CD4-positive, alpha-beta memory T cell (primary cell): ENCODE data around the gene GOLGA8O. TPM values are rescaled to one million over a fixed set of nuclear protein-coding genes. Genes with fewer than 3 reads are reported as not detected.
"Not testable (repeated sequence)": the region's sequence is repeated elsewhere in the genome, so short reads cannot be mapped to it uniquely, and the experiment has no call there.

Source experiments
- CTCF ChIA-PET: fragments of 350-600 bp; sonication (Branson Sonifier 250); formaldehyde crosslinking; loops from one replicate; lab custom pipeline; 2021; ENCODE audit warnings: inconsistent platforms; ENCODE audit not compliant: partially characterized antibody; lab: Charles Lee
- POLR2A ChIA-PET: fragments of 350-600 bp; sonication (Branson Sonifier 250); formaldehyde crosslinking; loops from one replicate; lab custom pipeline; 2021; ENCODE audit not compliant: partially characterized antibody; lab: Charles Lee
- DNase-seq, 5 donors: peaks; one replicate each; pipeline versions ENCODE4 v3.0.0 to v3.0.0-alpha.2; 2020 to 2022; ENCODE audit warnings: mixed read lengths in 1 of 5
- H3K27ac ChIP-seq: one replicate; pipeline ENCODE4 v1.7.0; 2013; ENCODE audit warnings: low read depth, low read length
- H3K27me3 ChIP-seq: 2 replicates; pipeline ENCODE4 v1.7.0; 2013; ENCODE audit warnings: mild to moderate bottlenecking, low read length, moderate library complexity; ENCODE audit not compliant: insufficient read depth
- H3K36me3 ChIP-seq: 2 replicates; pipeline ENCODE4 v1.7.0; 2013; ENCODE audit warnings: mild to moderate bottlenecking, low read length, moderate library complexity; ENCODE audit not compliant: insufficient read depth
- H3K4me1 ChIP-seq: 2 replicates; pipeline ENCODE4 v1.7.0; 2013; ENCODE audit warnings: mild to moderate bottlenecking, low read length, moderate library complexity; ENCODE audit not compliant: insufficient read depth
- H3K4me3 ChIP-seq, 2 donors: one replicate each; pipeline ENCODE4 v1.7.0; 2013; ENCODE audit warnings: low read length in 2 of 2, mild to moderate bottlenecking in 1 of 2
- H3K9me3 ChIP-seq, 2 donors: one replicate each; pipeline ENCODE4 v1.7.0; 2013; ENCODE audit warnings: low read length in 2 of 2, control low read depth in 1 of 2; ENCODE audit not compliant: control insufficient read depth in 1 of 2
- H3K27ac Mint-ChIP-seq, 7 donors: one replicate each; pipeline ENCODE4 v1.8.0; 2020 to 2021; ENCODE audit warnings: mixed read lengths in 7 of 7, mild to moderate bottlenecking in 6 of 7, inconsistent platforms in 3 of 7, moderate library complexity in 3 of 7
- H3K27me3 Mint-ChIP-seq, 2 donors: one replicate each; pipeline ENCODE4 v1.8.0; 2020 to 2021; ENCODE audit warnings: mixed read lengths in 2 of 2
- H3K36me3 Mint-ChIP-seq, 2 donors: one replicate each; pipeline ENCODE4 v1.8.0; 2020 to 2021; ENCODE audit warnings: mixed read lengths in 2 of 2, inconsistent platforms in 1 of 2, mild to moderate bottlenecking in 1 of 2
- H3K4me1 Mint-ChIP-seq, 4 donors: one replicate each; pipeline ENCODE4 v1.8.0; 2020 to 2021; ENCODE audit warnings: mixed read lengths in 4 of 4, mild to moderate bottlenecking in 1 of 4
- H3K4me3 Mint-ChIP-seq, 8 donors: one replicate each; pipeline ENCODE4 v1.8.0; 2020 to 2021; ENCODE audit warnings: mixed read lengths in 8 of 8, mild to moderate bottlenecking in 7 of 8, moderate library complexity in 6 of 8, inconsistent platforms in 3 of 8
- H3K9me3 Mint-ChIP-seq, 8 donors: one replicate each; pipeline ENCODE4 v1.8.0; 2020 to 2021; ENCODE audit warnings: mixed read lengths in 8 of 8, mild to moderate bottlenecking in 5 of 8, inconsistent platforms in 3 of 8, moderate library complexity in 1 of 8
- intact Hi-C: fragments of 100-400 bp; cut with micrococcal nuclease; formaldehyde crosslinking; loops from one replicate; pipeline ENCODE4 v1.15.1; 2023
- polyA plus RNA-seq, 2 donors: library from polyadenylated mRNA; unstranded; fragments of 300-500 nt; fragmentation: Illumina TruSeq; gene quantifications; one replicate each; pipeline ENCODE4 v1.2.3, GENCODE V29; 2021
- total RNA-seq, 2 experiments: library from RNA; stranded (reverse); gene quantifications; one replicate each; pipeline ENCODE4 v1.2.3, GENCODE V29; 2021

GOLGA8O gene
- total and polyA plus RNA-seq, 4 experiments from 2014 or later = 1.00 to 2.3 TPM; not detected in 2

DNA sequence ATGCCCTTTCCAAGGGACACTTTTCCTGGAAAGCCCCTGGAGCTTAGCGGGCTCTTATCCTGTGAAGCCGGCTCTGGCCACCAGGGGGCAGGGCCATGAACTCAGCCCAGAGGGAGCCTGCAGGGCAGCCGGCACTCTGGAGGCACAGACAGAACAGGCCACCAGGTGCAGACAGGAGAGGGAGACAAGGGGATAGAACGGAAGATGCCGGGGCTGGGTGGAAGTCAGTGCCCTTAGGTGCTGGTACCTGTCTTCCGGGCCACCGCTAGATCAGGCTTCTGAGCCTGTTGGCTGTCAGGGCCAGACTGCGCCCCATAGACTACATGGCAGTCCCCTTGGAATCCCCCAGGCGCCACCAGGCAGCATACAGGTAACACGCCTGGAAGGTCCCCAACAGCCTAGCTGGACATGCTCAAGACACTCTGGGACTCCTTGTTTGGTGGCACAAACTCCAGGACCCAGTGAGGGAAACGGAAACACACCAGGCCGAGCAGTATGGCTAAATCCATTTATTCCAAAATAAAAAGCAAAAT, 14.9 kb downstream of the GOLGA8O start:
- H3K4me3 ChIP-seq, POLR2A ChIA-PET, H3K27me3 Mint-ChIP-seq, H3K27ac ChIP-seq, H3K36me3 ChIP-seq, intact Hi-C loops, H3K4me3 Mint-ChIP-seq, H3K27ac Mint-ChIP-seq, H3K36me3 Mint-ChIP-seq, H3K9me3 ChIP-seq, H3K9me3 Mint-ChIP-seq, H3K4me1 ChIP-seq, CTCF ChIA-PET, H3K27me3 ChIP-seq, H3K4me1 Mint-ChIP-seq: not testable (repeated sequence)
- DNase-seq = peak in 3 of 5 donors; percentile 0 to 9 (median 0)

DNA sequence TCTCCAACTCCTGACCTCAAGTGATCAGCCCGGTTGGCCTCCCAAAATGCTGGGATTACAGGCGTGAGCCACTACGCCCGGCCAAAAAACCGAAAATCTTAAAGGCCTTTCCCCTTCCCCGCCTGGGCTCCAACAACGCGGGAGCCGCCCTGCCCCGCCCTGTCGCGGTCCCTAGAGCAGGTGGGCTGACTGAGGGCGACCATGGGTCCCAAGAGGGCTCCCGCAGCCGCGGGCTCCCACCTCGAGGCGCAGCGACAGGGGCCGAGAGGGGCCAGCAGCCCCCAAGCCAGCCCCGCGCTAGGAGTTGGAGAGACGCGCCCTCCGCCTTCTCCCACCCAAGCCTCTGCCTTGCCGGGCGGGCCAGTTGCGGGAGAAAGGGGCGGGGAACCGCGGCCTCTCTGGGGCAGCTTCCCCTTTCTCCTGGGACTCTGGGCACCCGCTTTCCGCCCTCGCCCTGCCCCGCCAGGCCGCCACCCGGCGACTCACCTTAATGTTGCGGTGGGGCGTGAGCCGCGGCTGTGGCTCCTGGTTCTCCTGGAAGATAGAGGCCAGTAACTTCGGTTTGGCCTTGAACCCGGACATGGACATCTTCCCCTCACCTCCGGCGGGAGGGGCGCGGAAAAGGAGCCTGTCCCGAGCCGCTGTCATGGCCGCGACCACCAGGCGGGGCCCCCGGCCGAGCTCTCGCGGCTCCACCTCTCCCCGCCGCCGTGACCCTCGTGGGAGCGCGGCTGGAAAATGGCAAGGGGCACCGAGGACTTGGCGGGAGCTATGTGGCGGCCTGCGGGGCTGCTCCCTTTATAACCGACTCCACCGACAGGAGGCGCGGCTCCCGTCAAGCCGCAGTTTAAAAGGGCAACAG, 21.1 kb downstream of the GOLGA8O start:
- H3K27me3 ChIP-seq, H3K27ac ChIP-seq, CTCF ChIA-PET, H3K9me3 ChIP-seq, H3K4me1 ChIP-seq, H3K4me3 Mint-ChIP-seq, intact Hi-C loops, H3K9me3 Mint-ChIP-seq, H3K27ac Mint-ChIP-seq, H3K4me3 ChIP-seq, H3K4me1 Mint-ChIP-seq, H3K36me3 Mint-ChIP-seq, DNase-seq, POLR2A ChIA-PET, H3K36me3 ChIP-seq, H3K27me3 Mint-ChIP-seq: not testable (repeated sequence)

DNA sequence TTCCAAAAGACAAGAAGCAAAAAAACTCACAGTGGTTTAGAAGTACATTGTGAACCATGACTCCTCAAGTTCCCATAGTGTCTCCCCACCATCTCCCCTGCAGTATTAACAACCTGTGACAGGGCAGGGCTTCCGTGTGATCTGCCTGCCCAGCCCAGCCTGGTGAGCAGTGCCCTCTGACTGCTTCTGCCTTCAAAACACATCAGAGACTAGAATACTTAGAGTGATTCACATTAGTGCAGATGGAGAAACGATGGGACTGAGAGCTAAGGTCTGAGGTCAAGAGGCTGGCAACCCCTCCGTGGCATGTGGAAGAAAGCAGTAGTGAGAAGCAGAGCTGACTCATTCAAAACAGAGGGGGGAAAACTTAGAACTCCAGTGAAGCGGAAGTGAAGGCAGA, 27.8 kb downstream of the GOLGA8O start:
- H3K27ac Mint-ChIP-seq, H3K36me3 ChIP-seq, POLR2A ChIA-PET, H3K27ac ChIP-seq, H3K4me3 Mint-ChIP-seq, CTCF ChIA-PET, H3K36me3 Mint-ChIP-seq, DNase-seq, H3K27me3 ChIP-seq, H3K9me3 ChIP-seq, H3K4me3 ChIP-seq, H3K4me1 Mint-ChIP-seq, intact Hi-C loops, H3K9me3 Mint-ChIP-seq, H3K4me1 ChIP-seq, H3K27me3 Mint-ChIP-seq: not testable (repeated sequence)

DNA sequence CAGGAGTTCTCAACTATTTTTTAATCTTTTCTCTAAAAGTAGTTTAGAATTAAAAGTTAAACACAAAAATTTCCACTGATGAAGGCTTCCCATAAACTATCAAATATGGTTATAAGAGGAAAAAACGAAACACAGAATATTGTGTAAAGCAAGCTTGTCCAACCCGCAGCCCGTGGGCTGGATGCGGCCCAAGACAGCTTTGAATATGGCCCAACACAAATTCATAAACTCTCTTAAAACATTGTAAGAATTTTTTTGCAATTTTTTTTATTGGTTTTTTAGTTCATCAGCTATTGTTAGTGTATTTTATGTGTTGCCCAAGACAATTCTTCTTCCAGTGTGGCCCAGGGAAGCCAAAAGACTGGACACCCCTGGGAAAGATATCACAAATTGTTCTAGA, 28.9 kb downstream of the GOLGA8O start:
- CTCF ChIA-PET, H3K4me1 ChIP-seq, H3K9me3 ChIP-seq, POLR2A ChIA-PET, H3K27me3 ChIP-seq, H3K9me3 Mint-ChIP-seq, DNase-seq, H3K36me3 ChIP-seq, H3K27me3 Mint-ChIP-seq, H3K36me3 Mint-ChIP-seq, intact Hi-C loops, H3K27ac Mint-ChIP-seq, H3K27ac ChIP-seq, H3K4me3 Mint-ChIP-seq, H3K4me1 Mint-ChIP-seq, H3K4me3 ChIP-seq: not testable (repeated sequence)

DNA sequence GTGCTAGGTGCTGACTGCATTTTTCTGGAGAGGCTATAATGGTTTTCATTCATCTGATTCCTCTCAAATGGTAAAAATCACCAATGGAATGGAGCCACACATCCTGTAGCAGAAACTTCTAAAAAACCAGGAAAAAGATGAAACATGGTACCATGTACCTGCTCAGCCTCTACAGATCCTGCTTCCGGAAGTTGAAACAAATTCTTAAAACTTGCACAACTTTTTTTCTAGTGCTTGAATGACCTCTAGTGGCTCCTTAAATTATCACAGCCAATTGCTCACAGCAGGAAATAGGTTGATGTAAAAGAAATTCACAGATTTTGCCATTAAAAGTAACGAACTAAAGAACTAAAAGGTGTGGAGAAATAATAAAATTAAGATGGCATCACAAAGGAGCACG, 47.5 kb downstream of the GOLGA8O start:
- peak in 4 of 5 donors; percentile 24 to 54 (median 34) for DNase-seq
- POLR2A ChIA-PET, H3K9me3 ChIP-seq, H3K4me1 Mint-ChIP-seq, H3K4me3 ChIP-seq, H3K27ac Mint-ChIP-seq, CTCF ChIA-PET, H3K27me3 Mint-ChIP-seq, H3K4me1 ChIP-seq, H3K36me3 Mint-ChIP-seq, H3K9me3 Mint-ChIP-seq, H3K27ac ChIP-seq, H3K27me3 ChIP-seq, H3K36me3 ChIP-seq, intact Hi-C loops, H3K4me3 Mint-ChIP-seq: not testable (repeated sequence)

DNA sequence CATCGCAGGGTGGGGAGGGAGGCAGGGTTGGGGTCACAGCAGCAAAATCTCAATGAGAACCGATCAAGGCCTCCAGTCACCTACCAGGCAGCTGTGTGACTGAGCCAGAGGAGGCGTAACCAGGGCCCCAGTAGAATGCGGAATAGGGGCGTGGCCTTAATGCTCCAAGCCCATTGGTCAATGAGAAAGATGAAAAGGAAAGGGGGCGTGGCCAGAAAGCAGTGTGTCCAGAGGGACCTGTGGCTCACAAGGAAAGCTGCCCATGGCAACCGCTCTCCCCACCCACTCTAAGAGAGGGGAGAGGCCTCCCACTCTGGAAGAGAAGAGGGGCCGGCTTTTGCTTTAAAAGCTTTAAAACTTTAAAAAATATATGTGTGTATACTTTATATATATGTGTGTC, 52.2 kb downstream of the GOLGA8O start, which contains the start of gene GOLGA8K:
TSS of gene GOLGA8K (minus strand) at position 101 of the 400 bp plus-strand sequence. CDS start at position 3, 98 bp downstream.
- H3K4me1 Mint-ChIP-seq, intact Hi-C loops, H3K9me3 ChIP-seq, H3K36me3 Mint-ChIP-seq, H3K4me1 ChIP-seq, POLR2A ChIA-PET, DNase-seq, H3K27me3 Mint-ChIP-seq, H3K27ac ChIP-seq, H3K9me3 Mint-ChIP-seq, H3K4me3 Mint-ChIP-seq, H3K4me3 ChIP-seq, H3K36me3 ChIP-seq, H3K27me3 ChIP-seq, CTCF ChIA-PET, H3K27ac Mint-ChIP-seq: not testable (repeated sequence)

DNA sequence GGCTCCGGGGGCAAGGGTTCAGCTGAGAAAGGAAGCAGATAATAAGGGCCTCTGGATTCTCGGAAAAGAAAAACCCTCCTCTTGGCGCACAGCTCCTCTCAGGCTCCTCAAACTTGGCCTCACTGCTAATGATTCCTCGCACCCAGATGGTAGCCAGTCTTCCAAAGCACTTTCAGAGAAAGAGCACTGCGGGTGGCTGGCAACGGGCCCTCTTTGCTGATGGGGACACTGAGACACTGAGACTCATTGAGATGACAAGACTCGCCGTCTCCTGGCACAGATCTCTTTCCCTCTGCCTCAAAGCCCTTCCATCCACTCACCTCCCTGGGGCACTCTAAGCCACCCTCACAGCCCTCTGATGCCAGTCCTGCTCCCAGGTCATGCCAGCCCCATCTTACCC, 58.9 kb downstream of the GOLGA8O start:
- POLR2A ChIA-PET, H3K4me3 Mint-ChIP-seq, H3K4me3 ChIP-seq, H3K27ac Mint-ChIP-seq, H3K4me1 ChIP-seq, H3K27me3 Mint-ChIP-seq, H3K9me3 ChIP-seq, H3K4me1 Mint-ChIP-seq, intact Hi-C loops, DNase-seq, CTCF ChIA-PET, H3K36me3 Mint-ChIP-seq, H3K27ac ChIP-seq, H3K9me3 Mint-ChIP-seq, H3K27me3 ChIP-seq, H3K36me3 ChIP-seq: not testable (repeated sequence)
